ENCODE measurements around the gene NT5C1A.

Gene NT5C1A

GRCh38 chr1:39720094-39720999, 48.4 kb upstream of the NT5C1A start (continued):
- TF ChIP-seq ZNF660 (tag by site-specific recombination; IDR thresholded peaks at IDR 0.05) (0 out of 2 replicates have a peak, but pooled peaks have one; percentile 36), ZNF596 (tag by site-specific recombination; IDR thresholded peaks at IDR 0.05) (no peak), ZNF354C (tag by site-specific recombination; IDR thresholded peaks at IDR 0.05; ENCODE audit: borderline replicate concordance, low read depth) (peak; percentile 96), ZNF292 (tag by site-specific recombination; IDR thresholded peaks at IDR 0.05; ENCODE audit: borderline replicate concordance, low read depth) (peak; percentile 90; the same call in 1 of the 2 replicates), SETDB1 (IDR thresholded peaks at IDR 0.05; ENCODE audit: insufficient read length, low read length) (no peak), CTCF (tag by site-specific recombination; IDR thresholded peaks at IDR 0.05) (peak; percentile 62), ZNF544 (tag by site-specific recombination; IDR thresholded peaks at IDR 0.05) (no peak), ZNF148 (tag by site-specific recombination; IDR thresholded peaks at IDR 0.05; ENCODE audit: borderline replicate concordance) (no peak), ZNF777 (tag by site-specific recombination; IDR thresholded peaks at IDR 0.05; ENCODE audit: borderline replicate concordance) (no peak), TRIM28 (IDR thresholded peaks at IDR 0.05; ENCODE audit: borderline replicate concordance, low read length) (no peak), ZNF639 (tag by site-specific recombination; IDR thresholded peaks at IDR 0.05) (peak; percentile 59; the same call in 1 of the 2 replicates), BCL11B (tag by site-specific recombination; IDR thresholded peaks at IDR 0.05; ENCODE audit: low read depth) (no peak), ZNF426 (tag by site-specific recombination; IDR thresholded peaks at IDR 0.05) (peak; percentile 96), ZNF514 (tag by site-specific recombination; IDR thresholded peaks at IDR 0.05) (peak; percentile 66; the same call in 1 of the 2 replicates), ZBTB1 (tag by site-specific recombination; IDR thresholded peaks at IDR 0.05) (peak; percentile 55; the same call in 1 of the 2 replicates), ZFP37 (tag by site-specific recombination; IDR thresholded peaks at IDR 0.05) (peak; percentile 58; the same call in 1 of the 2 replicates), GFI1B (tag by site-specific recombination; IDR thresholded peaks at IDR 0.05) (0 out of 2 replicates have a peak, but pooled peaks have one; percentile 40), ZNF580 (tag by site-specific recombination; IDR thresholded peaks at IDR 0.05) (peak; percentile 50; the same call in 1 of the 2 replicates), ZNF707 (tag by site-specific recombination; IDR thresholded peaks at IDR 0.05) (peak; percentile 15; the same call in 1 of the 2 replicates), ZNF513 (tag by site-specific recombination; IDR thresholded peaks at IDR 0.05) (no peak), ZNF558 (tag by site-specific recombination; IDR thresholded peaks at IDR 0.05) (peak; percentile 81), ZNF701 (tag by site-specific recombination; IDR thresholded peaks at IDR 0.05) (no peak), MZF1 (tag by site-specific recombination; IDR thresholded peaks at IDR 0.05; ENCODE audit: borderline replicate concordance) (peak; percentile 21; the same call in 1 of the 2 replicates), EGR2 (tag by site-specific recombination; IDR thresholded peaks at IDR 0.05; ENCODE audit: low read depth) (no peak), ZNF510 (tag by site-specific recombination; IDR thresholded peaks at IDR 0.05; ENCODE audit: insufficient replicate concordance) (peak; percentile 84), REST (tag by site-specific recombination; IDR thresholded peaks at IDR 0.05) (peak; percentile 74), ZNF791 (tag by site-specific recombination; IDR thresholded peaks at IDR 0.05) (peak; percentile 33; the same call in 1 of the 2 replicates), SP7 (tag by site-specific recombination; IDR thresholded peaks at IDR 0.05) (peak; percentile 61)

Data from HEK293 (cell line).